Cardiac fibroblast (primary cell): Measurements from ENCODE around the gene PPP4R3C.
"Not testable (repeated sequence)": the region's sequence is repeated elsewhere in the genome, so short reads cannot be mapped to it uniquely, and the experiment has no call there.

Experiments used
- DNase-seq, 2 donors: peaks; one replicate each; pipeline versions ENCODE4 v3.0.0 to v3.0.0-alpha.2; 2010; ENCODE audit warnings: low read depth in 2 of 2
- H3K4me3 ChIP-seq, 2 donors: replicated peaks in 1 of 2; 1 replicate in 1 of 2; 2 replicates in 1 of 2; pipeline ENCODE4 v1.5.1; 2011; ENCODE audit warnings: low read depth in 2 of 2, low read length in 2 of 2, mild to moderate bottlenecking in 2 of 2, moderate library complexity in 1 of 2
- CTCF ChIP-seq: IDR thresholded peaks from one replicate; pipeline ENCODE4 v1.5.1; 2011; ENCODE audit warnings: low read depth, mild to moderate bottlenecking, low read length, inconsistent platforms

Gene PPP4R3C

GRCh38 chrX:27463187-27463586 is at the start of gene PPP4R3C:
Gene PPP4R3C, minus strand, starts transcription at chrX:27463341. Its CDS starts 45 bp downstream, at chrX:27463296.
- DNase-seq, result no peak
- no peak for TF ChIP-seq CTCF
- H3K4me3 ChIP-seq, result no peak within 1 kb of the TSS

GRCh38 chrX:27491397-27491796 is 28.3 kb upstream of the PPP4R3C start:
- DNase-seq, result no peak
- H3K4me3 ChIP-seq, result no peak overlapping the region
- no peak for TF ChIP-seq CTCF

GRCh38 chrX:27466051-27466450 is 2.9 kb upstream of the PPP4R3C start:
- no peak for DNase-seq
- no peak for TF ChIP-seq CTCF
- H3K4me3 ChIP-seq, result no peak overlapping the region

DNA sequence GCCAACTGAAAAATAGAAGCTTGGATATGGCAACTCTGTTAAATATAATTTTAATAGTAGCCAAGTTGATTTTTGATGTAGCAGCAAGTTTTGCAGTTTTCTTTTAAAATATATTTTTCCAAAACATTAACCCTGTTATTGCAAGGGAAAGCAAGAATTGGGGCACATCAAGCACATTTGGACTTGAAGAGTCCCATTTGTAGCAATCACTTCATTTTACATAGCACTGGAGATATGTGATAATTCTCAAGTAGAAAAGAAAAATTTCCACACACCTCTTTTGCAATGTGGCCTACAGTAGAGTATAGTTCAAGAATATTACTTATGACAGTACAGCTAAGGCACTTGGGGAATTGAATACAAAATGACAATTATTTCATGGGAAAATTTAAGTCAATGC is 1.9 kb upstream of the PPP4R3C start:
- no peak for DNase-seq
- TF ChIP-seq CTCF, result no peak
- H3K4me3 ChIP-seq, result no peak overlapping the region

GRCh38 chrX:27459129-27459528 is 4.0 kb downstream of the PPP4R3C start:
- not testable (repeated sequence) for DNase-seq, H3K4me3 ChIP-seq

DNA sequence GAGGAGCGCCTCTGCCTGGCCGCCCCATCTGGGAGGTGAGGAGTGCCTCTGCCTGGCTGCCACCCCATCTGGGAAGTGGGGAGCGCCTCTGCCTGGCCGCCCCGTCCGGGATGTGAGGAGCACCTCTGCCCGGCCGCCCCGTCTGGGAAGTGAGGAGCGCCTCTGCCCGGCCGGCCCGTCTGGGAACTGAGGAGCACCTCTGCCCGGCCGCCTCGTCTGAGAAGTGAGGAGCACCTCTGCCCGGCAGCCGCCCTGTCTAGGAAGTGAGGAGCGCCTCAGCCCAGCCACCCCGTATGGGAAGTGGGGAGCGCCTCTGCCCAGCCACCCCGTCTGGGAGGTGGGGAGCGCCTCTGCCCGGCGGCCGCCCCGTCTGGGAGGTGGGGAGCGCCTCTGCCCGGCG is 4.6 kb downstream of the PPP4R3C start:
- not testable (repeated sequence) for DNase-seq, H3K4me3 ChIP-seq

DNA sequence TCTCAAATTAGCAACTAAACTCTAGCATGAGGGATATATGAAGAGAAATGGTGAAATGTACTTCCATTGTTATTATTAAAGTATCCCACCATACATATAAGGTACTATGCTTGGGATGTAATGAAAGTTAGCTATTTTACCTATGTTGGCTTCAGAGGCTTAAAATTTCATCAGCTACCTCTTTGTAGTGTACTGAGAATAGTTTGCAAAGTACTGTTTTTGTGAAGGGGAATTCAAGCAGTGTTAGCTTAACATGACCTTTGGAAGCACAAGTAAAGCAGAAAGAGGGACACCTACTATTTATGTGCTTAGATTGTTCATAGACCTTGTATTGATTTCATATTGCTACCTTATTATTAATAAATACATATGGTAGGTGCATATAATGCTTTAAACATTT is 11.8 kb downstream of the PPP4R3C start:
- TF ChIP-seq CTCF, result no peak
- no peak for DNase-seq
- H3K4me3 ChIP-seq, result no peak overlapping the region

GRCh38 chrX:27446423-27446822 is 16.7 kb downstream of the PPP4R3C start:
- DNase-seq, result peak in 1 of 2 donors; percentile 0
- H3K4me3 ChIP-seq, result no peak overlapping the region
- TF ChIP-seq CTCF, result no peak
